Measurements from ENCODE around the gene ZCCHC14.
"Not testable (repeated sequence)": the region's sequence is repeated elsewhere in the genome, so short reads cannot be mapped to it uniquely, and the experiment has no call there.

The ZCCHC14 gene

DNA sequence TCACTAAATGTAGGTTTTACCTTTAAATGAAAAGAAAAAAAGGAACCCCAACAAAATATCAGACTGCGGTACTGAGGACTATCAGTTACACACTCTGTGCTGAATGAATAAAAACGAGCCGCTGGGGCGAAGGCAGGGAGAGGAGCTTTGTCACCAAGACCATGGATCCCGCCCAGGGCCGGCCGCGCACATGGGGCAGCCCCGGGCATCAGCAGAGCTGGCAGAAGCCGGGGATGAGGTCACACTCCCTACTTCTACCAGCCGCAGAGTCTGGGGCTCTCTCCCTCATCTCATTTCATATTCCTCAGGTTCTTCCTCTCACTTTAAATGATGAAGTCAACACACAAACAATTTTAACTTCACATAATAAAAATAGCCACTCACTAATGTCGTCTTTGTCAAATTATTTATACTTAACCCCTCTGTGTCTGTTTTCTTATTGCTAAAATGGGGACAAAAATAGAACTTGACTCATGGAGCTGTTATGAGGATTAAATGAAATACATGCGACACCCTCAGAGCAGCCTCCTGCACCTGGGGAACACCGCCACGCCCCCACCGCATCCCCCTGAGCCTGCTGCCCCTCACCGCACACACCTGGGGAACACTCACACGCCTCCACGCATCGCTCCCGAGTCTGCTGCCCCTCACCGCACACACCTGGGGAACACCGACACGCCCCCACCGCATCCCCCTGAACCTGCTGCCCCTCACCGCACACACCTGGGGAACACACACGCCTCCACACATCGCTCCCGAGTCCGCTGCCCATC lies 15.4 kb downstream of the ZCCHC14 start:
- DNase-seq, result not testable (repeated sequence)

GRCh38 chr16:87474566-87474996 lies 18.2 kb downstream of the ZCCHC14 start:
- no peak for DNase-seq

- no peak for DNase-seq
These were observed 18.8 kb downstream of the ZCCHC14 start for GRCh38 chr16:87474017-87474416.

DNA sequence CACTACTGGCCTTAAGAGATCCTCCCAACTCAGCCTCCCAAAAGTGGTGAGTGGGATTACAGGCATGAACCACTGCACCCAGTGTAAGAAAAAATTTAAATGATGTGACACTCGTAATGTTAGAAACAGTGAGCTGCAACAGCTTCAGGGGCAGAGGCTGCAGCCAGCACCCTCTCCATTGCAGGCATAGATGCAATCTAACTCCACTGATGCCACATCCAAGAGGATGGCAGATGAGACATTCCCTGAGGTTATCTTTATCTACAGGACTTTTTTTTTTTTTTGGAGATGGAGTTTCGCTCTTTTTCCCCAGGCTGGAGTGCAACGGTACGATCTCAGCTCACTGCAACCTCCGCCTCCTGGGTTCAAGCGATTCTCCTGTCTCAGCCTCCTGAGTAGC lies 19.9 kb downstream of the ZCCHC14 start:
- no peak for DNase-seq

DNA sequence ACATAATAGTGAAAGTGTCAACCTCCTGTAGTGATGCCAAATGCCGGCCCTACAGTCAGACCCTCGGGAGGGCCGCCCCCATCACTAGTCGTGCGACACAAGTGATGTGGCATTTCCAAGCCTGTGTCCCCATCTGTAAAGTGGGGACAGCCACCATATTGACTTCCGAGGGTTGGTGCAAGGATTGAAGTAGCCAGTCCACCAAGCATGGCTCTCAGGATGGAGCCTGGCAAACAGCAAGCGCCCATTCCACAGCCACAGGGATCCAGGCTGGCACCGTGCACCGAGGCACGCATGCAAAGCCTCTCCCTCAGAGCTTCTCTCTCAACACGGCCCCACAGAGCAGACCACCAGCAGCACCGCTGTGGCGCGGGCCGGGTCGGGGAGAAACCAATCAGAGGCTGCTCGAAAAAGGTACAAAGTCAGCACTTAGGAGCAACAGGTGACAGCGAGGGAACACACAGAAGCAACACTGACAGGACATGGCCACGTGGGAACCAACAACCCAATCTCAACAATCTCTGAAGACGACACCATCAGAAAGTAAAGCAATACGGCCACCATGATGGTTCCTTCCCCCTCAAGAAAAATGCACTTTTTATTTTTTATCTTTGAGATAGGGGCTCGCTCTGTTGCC lies 20.6 kb downstream of the ZCCHC14 start:
- DNase-seq, result no peak

DNA sequence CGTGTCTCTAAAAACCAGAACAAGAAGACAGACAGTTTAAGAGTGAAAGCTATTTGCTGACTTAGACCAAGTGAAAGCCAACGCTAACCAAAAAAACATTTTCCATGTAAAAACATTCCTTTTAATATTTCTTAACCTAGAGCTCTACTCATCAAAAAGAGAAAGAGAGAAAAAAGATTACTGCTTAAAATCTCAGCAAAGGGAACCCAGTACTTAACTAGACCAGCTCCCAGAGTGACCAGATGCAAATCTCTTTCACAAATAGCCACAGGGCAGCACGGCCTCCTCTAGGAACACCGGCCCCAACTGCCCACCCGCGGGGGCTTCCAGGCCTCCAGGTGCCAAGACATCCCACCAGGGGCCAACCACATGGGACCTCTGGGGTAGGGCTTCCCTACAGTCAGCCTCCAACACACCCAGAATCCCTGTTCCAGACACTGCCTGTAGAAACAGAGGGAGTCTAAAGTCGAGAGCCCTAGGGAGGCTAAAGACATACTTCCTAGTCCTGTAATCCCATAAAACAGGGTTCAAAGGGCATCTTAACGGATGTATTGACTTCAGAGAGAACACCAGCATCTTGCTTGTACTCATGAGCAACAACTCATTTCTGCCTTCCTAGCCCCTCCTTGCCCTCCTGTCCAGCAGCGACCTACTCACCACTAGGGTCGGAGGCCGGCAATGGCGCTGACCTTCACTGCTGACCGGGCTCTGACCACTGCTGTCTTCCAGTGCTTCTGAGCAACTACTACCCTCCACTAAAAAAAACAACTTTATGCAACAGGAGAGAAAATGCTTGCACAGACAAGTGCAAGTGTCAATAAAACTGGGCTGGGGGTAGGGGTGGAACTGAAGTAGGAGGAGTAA lies 21.3 kb downstream of the ZCCHC14 start:
- peak; percentile 18 for DNase-seq

GRCh38 chr16:87470332-87470731 lies 22.5 kb downstream of the ZCCHC14 start:
- DNase-seq, result peak; percentile 14

DNA sequence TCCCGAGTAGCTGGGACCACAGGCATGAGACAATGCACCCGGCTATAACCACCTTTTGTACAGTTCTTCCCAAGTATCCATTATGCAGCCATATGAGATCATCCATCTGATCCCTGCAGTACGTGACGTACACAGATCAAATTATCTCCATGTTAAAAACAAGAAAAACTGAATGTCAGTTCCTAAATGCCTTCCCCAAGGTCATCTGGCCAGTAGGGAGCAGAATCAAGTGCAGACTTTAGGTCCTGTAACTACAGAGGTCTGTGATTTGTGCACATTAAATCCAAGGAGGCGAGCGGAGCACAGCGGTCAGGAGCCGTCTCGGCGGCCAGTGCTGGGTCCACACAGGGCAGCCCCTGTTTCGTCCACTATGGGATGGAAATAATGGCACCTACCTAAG lies 23.7 kb downstream of the ZCCHC14 start:
- DNase-seq, result no peak

- DNase-seq, result no peak
These were observed 24.3 kb downstream of the ZCCHC14 start for GRCh38 chr16:87468550-87468949.

- DNase-seq, result no peak
These were observed 25.8 kb downstream of the ZCCHC14 start for GRCh38 chr16:87466975-87467501.

DNA sequence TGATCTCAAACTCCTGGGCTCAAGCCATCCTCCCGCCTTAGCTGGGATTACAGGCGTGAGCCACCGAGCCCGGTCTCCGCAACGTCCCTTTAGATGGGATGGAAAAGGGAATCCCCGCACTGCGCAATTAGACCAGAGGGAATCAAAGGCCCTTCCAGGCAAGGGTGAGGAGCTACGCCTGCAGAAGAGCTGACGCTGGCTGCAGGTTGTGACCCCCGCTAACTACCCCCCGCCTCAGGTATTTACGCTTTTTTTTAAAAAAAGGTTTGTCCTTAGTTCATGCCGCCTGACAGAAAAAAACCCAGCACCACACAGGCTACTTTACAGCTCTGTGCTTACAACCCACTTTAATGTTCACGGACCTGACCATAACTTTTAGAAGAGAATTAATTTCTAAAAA lies 26.9 kb downstream of the ZCCHC14 start:
- no peak for DNase-seq

DNA sequence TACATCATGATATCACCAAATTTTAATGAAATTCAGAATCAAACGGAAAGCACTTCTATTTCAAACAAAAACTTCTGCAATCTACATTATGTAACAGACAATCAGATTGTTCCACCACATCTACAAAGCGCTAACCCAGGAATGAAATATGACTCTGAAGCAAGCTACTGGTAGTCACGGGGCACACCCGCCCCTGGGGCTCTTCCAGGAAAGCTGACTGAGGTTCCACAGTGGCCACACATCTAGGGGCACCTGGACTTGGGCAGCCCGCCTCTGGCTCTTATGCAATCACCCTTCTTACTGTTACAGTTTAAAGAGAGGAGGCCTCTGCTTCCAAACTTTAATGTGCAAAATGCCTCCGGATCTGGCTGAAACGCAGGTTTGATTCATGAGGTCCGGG lies 27.5 kb downstream of the ZCCHC14 start:
- peak; percentile 78 for DNase-seq

DNA sequence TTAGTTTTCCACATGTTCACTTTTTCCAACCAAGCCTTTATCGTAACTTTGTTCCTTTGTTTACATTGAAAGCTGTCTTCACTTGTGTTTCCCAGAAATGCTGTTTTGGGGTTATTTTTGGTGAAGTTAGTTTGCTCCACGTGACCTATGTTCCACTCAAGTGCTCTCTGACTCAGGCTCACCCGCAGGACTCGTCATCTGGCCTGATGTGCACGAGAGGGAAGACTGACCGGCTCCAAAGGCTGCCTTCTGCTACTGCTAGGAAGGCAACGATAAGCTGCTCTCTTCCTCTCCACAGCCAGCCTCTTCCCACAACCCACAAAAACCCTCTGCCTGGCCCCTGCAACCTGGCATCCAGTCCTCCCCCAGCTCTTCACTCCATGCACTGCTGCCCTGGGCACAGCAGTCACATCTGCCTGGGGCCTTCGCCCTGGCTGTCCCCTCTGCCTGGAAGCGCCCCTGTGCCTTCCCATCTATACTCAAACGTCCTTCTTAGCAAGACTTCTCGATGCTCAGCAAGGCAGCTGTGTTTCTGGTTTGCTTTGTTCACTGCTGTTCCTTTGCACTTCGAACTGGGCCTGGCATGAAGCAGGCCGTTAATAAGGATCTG lies 28.0 kb downstream of the ZCCHC14 start:
- DNase-seq, result peak; percentile 83

DNA sequence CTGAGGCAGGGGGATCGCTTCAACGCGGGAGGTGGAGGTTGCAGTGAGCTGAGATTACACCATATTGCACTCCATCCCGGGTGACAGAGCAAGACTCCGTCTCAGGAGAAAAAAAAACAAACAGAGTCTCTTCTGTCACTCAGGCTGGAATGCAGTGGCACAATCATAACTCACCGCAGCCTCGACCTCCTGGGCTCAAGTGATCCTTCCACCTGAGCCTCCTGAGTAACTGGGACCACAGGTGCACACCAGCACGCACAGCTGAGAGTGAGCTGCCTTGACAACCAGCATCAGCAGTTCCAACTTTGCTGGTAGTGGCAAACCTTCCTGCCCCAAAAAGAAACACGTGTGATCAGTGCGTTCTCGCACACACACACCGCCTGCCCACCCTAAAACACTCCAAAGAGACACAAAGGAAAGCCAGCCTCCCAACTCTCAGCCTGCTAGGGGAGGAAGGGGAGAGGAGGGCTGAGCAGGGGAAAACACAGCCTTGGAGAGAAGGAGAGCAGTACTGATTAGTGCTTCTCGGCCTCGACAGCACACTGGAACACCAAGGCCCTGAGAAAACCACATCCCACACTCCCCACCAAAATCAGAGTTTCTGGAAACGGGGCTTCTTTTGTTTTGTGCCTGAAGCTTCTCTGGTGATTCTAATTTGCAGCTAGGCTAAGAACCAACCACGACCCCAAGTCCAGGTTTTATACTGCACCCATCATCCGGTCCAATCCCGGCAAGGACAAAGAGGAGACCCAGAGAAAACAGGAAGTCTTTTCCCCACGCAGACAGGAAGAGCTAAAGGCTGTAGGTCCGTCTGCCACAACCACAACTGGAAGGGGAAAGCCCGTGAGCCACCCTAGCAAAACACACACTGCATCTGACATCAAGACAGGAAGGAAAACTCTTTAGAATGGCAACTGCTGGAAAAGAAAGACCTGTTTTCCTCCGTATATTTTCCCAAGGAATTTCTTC lies 28.8 kb downstream of the ZCCHC14 start:
- peak; percentile 63 for DNase-seq

- DNase-seq, result no peak
These were observed 31.3 kb downstream of the ZCCHC14 start for GRCh38 chr16:87461466-87461991.

DNA sequence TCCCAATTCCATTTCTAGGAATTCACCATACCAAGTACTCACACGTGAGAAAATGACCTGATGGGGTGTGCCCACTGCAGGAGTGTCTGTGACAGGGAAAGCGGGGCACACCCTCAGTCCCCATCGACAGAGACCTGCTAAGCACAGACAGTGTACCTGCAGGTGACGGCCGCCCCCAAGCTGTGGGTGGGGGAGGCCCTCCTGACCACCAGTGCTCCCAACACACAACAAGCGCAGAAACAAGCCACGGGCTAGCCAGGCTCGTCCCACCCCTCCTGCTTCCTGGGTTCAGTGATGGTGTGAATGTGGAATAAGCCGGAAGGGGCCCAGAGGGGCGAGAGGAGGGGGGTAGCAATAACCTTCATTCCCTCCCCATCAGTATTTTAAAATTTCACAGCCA lies 31.9 kb downstream of the ZCCHC14 start:
- no peak for DNase-seq

DNA sequence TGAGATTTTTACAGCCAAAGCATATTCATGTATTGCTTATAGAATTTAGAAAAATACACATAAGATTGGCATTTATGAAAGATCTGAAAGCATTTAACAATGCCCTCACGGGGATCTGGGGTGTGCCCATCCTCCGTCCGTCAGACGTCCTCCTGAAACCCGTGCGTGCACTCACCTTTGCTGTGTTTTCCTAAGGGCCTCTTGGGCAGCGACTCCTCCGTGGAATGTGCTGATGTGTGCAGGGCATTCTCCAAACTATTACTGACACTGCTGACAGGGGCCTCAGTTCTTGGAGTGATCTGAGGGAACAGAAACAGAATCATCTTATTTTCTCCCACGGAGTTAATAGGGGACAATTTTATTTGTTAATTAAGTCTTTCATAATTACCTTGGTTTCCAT lies 33.0 kb downstream of the ZCCHC14 start:
- no peak for DNase-seq

GRCh38 chr16:87459027-87459426 lies 33.8 kb downstream of the ZCCHC14 start:
- DNase-seq, result no peak

DNA sequence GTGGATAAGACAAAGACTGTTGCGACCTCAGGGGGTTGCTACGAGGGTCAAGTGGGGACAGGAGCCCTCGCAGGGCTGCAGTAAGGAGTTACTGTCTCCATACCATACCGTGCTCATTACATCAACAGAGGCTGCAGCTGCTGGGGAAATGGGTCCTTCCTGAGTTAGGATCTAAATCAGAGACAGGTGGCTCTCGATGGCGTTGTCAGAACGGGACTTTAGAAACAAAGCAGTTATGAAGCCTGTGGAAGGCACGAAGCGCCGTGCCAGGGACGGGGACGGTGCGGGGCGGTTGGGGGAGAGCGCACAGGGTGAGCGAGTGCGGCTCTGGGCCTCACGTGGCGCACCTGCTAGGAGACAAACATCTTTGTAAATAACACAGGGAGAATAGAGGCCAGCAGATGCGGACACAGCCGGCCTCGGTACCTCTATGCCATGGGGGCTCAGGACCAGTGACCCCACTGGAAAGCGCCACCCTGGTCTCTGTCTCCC lies 34.4 kb downstream of the ZCCHC14 start:
- DNase-seq, result peak; percentile 24

DNA sequence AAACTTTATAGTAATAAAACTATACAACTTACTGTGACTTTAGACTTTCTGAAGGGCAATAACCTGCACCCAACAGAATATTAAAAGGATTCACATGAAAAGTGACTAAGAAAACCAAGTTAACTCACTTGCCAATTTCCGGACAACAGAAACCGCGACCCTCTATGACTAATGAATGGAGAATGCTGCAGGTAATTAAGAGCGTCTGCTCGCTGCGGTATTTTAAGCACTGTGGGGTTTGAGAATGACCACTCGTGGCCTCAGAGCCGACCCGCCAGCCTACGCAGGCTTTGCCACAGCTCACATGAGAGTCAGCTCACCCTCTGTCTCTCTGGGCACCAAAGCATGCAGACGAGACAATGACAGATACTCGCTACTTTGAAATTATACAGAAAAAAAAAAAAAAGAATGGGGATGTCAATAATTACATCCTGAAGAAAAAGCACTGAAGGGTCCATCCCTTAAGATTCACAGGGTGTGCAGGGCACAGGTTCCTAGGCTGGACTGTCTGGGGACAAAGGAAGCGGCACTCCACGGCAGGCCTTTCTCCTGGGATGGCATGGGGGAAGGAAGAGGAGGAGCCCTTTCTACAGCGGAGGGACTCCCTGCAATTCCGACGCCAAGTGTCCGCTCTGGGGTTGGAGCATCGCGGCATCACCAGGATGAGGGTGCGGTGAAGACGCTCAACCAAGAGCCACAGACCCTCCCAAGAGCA lies 35.0 kb downstream of the ZCCHC14 start:
- peak; percentile 98 for DNase-seq
